Keratinocyte (primary cell): Measurements from ENCODE around the gene TRAPPC10. TPM values are rescaled to one million over a fixed set of nuclear protein-coding genes. Genes with fewer than 3 reads are reported as not detected.
"Not testable (repeated sequence)": the region's sequence is repeated elsewhere in the genome, so short reads cannot be mapped to it uniquely, and the experiment has no call there.

ENCODE experiments used
- DNase-seq: peaks from one replicate; pipeline ENCODE4 v3.0.0-alpha.2; 2011; ENCODE audit warnings: low read depth, missing footprints, low spot score
- FAIRE-seq: peaks from 2 replicates; lab custom pipeline; 2011; peaks lifted over from hg19 to GRCh38; lab: Jason Lieb, UNC
- H2AFZ ChIP-seq: 2 replicates; pipeline ENCODE4 v1.6.0; 2012; ENCODE audit warnings: low read length, control low read depth, inconsistent platforms; ENCODE audit not compliant: control insufficient read depth
- H3K27ac ChIP-seq: 2 replicates; pipeline ENCODE4 v1.5.1; 2011; ENCODE audit warnings: low read length; ENCODE audit not compliant: control insufficient read depth, insufficient read depth
- H3K27me3 ChIP-seq: 3 replicates; pipeline ENCODE4 v1.6.0; 2011; ENCODE audit warnings: low read length; ENCODE audit not compliant: control insufficient read depth, insufficient read depth; ENCODE audit errors: extremely low read depth
- H3K36me3 ChIP-seq, 2 experiments: 2 replicates in 1 of 2; 3 replicates in 1 of 2; pipeline ENCODE4 v1.5.1; 2011; ENCODE audit warnings: low read length in 2 of 2, mild to moderate bottlenecking in 1 of 2; ENCODE audit not compliant: control insufficient read depth in 2 of 2, insufficient read depth in 2 of 2; ENCODE audit errors: extremely low read depth in 1 of 2
- H3K4me1 ChIP-seq: 3 replicates; pipeline ENCODE4 v1.5.1; 2011; ENCODE audit warnings: low read length; ENCODE audit not compliant: control insufficient read depth, insufficient read depth; ENCODE audit errors: extremely low read depth
- H3K4me2 ChIP-seq: 3 replicates; pipeline ENCODE4 v1.6.0; 2011; ENCODE audit warnings: low read depth, low read length; ENCODE audit not compliant: control insufficient read depth, insufficient read depth; ENCODE audit errors: extremely low read depth
- H3K4me3 ChIP-seq, 3 experiments: fragments of 200-600 bp in 1 of 3; sonication (generic) in 1 of 3; 2 replicates in 2 of 3; 3 replicates in 1 of 3; pipeline ENCODE4 v1.5.1; 2011 to 2016; ENCODE audit warnings: low read length in 3 of 3, mild to moderate bottlenecking in 3 of 3, control low read depth in 2 of 3, inconsistent platforms in 1 of 3, low read depth in 1 of 3, mixed read lengths in 1 of 3, mixed run types in 1 of 3, moderate library complexity in 1 of 3; ENCODE audit not compliant: control insufficient read depth in 2 of 3, insufficient read depth in 2 of 3; ENCODE audit errors: extremely low read depth in 1 of 3
- H3K79me2 ChIP-seq: 2 replicates; pipeline ENCODE4 v1.6.0; 2012; ENCODE audit warnings: low read length; ENCODE audit not compliant: control insufficient read depth, insufficient read depth
- H3K9ac ChIP-seq: 3 replicates; pipeline ENCODE4 v1.6.0; 2011; ENCODE audit warnings: low read length; ENCODE audit not compliant: control insufficient read depth, insufficient read depth; ENCODE audit errors: extremely low read depth
- H3K9me1 ChIP-seq: 3 replicates; pipeline ENCODE4 v1.6.0; 2011; ENCODE audit warnings: low read length; ENCODE audit not compliant: control insufficient read depth, insufficient read depth; ENCODE audit errors: extremely low read depth
- H3K9me3 ChIP-seq: 2 replicates; pipeline ENCODE4 v1.5.1; 2012; ENCODE audit warnings: low read depth, low read length; ENCODE audit not compliant: control insufficient read depth
- H4K20me1 ChIP-seq: 3 replicates; pipeline ENCODE4 v1.6.0; 2011; ENCODE audit warnings: low read length; ENCODE audit not compliant: control insufficient read depth, insufficient read depth; ENCODE audit errors: extremely low read depth
- dilution Hi-C: fragments of 300-500 bp; cut with MboI; formaldehyde crosslinking; loops from one replicate; pipeline ENCODE4 v1.7.0; 2020; ENCODE audit warnings: low sequenced_read_pairs; ENCODE audit not compliant: extremely low pct_ligation_motif_present
- polyA plus RNA-seq, 5 experiments: library from polyadenylated mRNA; depleted of rRNA in 3 of 5; stranded (reverse) in 3 of 5; stranded (forward) in 1 of 5; unstranded in 1 of 5; fragments of >200 nt; gene quantifications; 1 replicate in 1 of 5; 2 replicates in 3 of 5; 3 replicates in 1 of 5; pipeline versions ENCODE4 v1.2.1 to v1.2.3, GENCODE V29; 2011 to 2012; ENCODE audit warnings: missing spikeins in 2 of 5, low read depth in 1 of 5, low replicate concordance in 1 of 5

Gene TRAPPC10
- polyA plus RNA-seq, 1 donor (not counting 4 experiments of a cell fraction or from before 2014, with no cell fraction given) = 21.6 TPM

DNA sequence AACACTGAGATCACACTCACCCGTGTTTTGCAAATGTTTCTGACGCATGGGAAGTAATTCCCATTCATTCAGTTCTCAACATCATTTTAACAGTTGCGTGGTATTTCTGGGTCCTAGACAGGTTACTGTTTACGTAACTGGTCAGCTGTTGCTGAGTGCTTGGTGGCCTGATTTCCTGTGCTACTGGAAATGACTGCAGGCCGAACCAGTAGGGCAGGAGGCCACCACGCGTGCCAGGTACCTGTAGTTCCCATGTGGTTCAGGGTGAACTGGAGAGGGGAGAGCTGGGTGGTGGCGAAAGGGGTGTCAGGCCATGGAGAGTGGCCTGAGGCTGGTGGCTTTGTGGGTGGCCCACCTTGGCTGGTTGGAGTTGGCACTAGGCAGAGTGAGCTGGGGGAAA lies 122.6 kb downstream of the TRAPPC10 start:
- FAIRE-seq = peak; percentile 34
- H3K79me2 ChIP-seq, H3K36me3 ChIP-seq: not testable (repeated sequence)

DNA sequence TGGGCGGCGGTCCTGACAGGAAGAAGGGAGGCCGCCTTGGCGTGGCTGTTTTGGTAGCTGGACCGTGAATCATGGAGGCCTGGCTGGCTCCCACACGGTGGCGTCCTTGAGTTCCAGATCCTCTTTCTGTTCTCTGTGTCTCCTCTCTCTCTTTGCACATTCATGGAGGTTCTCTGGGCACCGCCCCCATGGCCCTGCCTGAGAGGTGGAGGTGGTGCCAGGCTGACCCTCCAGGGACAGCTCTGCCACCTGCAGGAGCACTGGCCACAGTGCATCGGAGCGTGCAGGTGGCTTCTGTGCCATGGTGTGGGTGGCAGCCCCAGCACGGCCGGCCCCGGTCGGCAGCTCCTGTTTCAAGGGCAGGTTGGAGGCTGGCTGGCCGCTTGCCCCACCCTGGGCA lies 125.9 kb downstream of the TRAPPC10 start:
- H2AFZ ChIP-seq, H3K4me1 ChIP-seq, H3K27ac ChIP-seq, H3K9me3 ChIP-seq, H3K4me3 ChIP-seq, H3K9me1 ChIP-seq, H3K79me2 ChIP-seq, dilution Hi-C loops, H3K4me2 ChIP-seq, DNase-seq, H3K27me3 ChIP-seq, H3K36me3 ChIP-seq, H4K20me1 ChIP-seq, H3K9ac ChIP-seq: not testable (repeated sequence)
- peak; percentile 83 for FAIRE-seq

More for the DNA sequence above, 122.6 kb downstream of the TRAPPC10 start:
- H3K9me3 ChIP-seq, DNase-seq, H3K9me1 ChIP-seq, H3K9ac ChIP-seq, H3K4me2 ChIP-seq, H3K4me1 ChIP-seq, H3K4me3 ChIP-seq, H2AFZ ChIP-seq, H4K20me1 ChIP-seq, H3K27ac ChIP-seq, H3K27me3 ChIP-seq, dilution Hi-C loops: not testable (repeated sequence)

DNA sequence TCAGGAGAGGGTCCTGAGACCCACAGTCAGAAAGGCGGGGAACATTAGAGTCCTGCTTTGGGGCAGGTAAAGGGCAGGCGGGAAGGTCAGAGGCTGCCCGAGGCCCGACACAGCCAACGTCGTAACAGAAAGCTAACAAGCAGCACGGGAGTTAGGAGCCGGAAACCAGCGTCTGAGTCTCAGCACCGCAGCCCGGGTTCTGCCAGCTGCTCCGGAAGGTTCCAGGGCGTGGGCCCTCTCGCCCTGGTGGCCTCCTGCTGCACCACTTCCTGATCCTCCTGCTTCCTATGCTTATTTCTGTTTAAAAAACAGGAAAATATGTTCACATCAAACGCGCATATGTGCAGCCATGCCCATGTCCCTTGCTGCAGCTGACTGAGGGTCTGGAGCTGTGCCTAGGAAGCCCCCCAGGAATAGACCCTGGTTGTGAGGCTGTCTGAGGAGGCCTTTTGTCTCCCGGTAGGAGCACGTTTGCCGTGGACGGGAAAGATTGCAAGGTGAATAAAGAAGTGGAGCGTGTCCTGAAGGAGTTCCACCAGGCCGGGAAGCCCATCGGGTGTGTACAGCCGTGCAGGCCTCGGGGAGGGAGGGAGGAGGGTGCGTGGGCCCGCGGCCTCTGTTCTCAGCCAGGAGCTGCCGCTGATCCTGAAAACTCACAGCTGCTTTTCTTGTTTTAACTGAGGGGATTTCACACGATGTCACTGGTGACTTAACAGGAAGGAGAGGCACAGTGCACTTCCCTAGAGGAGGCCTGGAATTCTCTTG lies 127.9 kb downstream of the TRAPPC10 start:
- H3K9ac ChIP-seq, FAIRE-seq, H3K27ac ChIP-seq, H3K9me1 ChIP-seq, DNase-seq, H3K36me3 ChIP-seq, H3K4me1 ChIP-seq, H2AFZ ChIP-seq, H3K79me2 ChIP-seq, H4K20me1 ChIP-seq, H3K4me2 ChIP-seq, H3K9me3 ChIP-seq, dilution Hi-C loops, H3K27me3 ChIP-seq, H3K4me3 ChIP-seq: not testable (repeated sequence)

DNA sequence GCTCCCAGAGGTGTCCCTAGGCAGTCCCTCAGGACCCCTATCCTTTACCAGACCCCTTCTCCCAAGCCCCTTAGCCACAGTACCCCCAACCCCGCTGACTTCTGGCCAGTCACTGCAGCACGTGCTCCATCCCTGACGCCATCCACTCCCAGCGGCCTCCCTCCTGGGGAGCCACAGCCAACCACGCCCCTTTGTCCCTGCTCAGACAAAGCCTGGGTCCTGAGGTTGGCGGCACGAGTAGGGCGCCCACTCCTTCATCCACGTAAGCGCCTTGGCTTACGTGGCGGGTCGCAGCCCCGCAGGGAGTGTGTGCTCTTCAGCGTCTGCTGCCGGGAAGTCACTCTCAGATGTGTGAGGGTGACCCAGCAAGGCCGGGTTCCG lies 128.4 kb downstream of the TRAPPC10 start:
- dilution Hi-C loops, H3K4me2 ChIP-seq, H3K4me3 ChIP-seq, H3K27ac ChIP-seq, H3K9me3 ChIP-seq, H2AFZ ChIP-seq, H3K4me1 ChIP-seq, H3K9me1 ChIP-seq, H3K79me2 ChIP-seq, DNase-seq, H3K27me3 ChIP-seq, FAIRE-seq, H3K36me3 ChIP-seq, H4K20me1 ChIP-seq, H3K9ac ChIP-seq: not testable (repeated sequence)

DNA sequence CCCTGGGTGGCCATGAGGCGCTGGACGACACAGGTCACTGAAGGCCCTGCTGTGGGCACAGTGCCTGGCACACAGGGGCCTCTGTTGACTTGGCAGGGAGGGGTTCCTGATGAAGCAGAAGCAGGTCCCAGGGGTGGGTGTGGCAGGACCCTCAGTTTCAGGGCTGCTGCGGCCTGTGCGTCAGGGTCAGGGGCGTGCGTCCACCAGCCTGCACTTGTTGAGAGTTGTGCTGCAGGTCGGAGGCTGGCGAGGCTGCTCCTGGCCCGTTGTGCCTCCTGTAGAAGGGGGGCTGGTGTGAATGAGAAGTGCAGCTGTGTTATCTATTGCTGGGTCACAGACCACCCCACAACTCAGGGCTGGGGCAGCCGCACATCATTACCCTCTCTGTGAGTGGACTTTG lies 130.4 kb downstream of the TRAPPC10 start:
- DNase-seq, FAIRE-seq, H3K4me3 ChIP-seq, H3K4me2 ChIP-seq, H3K27ac ChIP-seq, H3K27me3 ChIP-seq, dilution Hi-C loops, H2AFZ ChIP-seq, H3K79me2 ChIP-seq, H3K4me1 ChIP-seq, H3K9me1 ChIP-seq, H4K20me1 ChIP-seq, H3K9ac ChIP-seq, H3K9me3 ChIP-seq, H3K36me3 ChIP-seq: not testable (repeated sequence)
